SU-DHL-6 (cell line): ENCODE data around the gene C16orf89.

Source experiments
- H2AFZ ChIP-seq: fragments of 200-600 bp; sonication (generic); 2 replicates; pipeline ENCODE4 v1.6.1; 2014; ENCODE audit warnings: low read depth, mild to moderate bottlenecking, moderate library complexity, mixed read lengths, antibody characterized with exemption, low read length; ENCODE audit not compliant: severe bottlenecking
- H3F3A ChIP-seq: fragments of 200-600 bp; shearing (Covaris generic); 2 replicates; pipeline ENCODE4 v1.6.0; 2016; ENCODE audit warnings: antibody characterized with exemption, mild to moderate bottlenecking; ENCODE audit not compliant: insufficient read depth
- H3K27ac ChIP-seq: fragments of 200-600 bp; sonication (generic); 2 replicates; pipeline ENCODE4 v1.5.1; 2016; ENCODE audit warnings: low read depth, mild to moderate bottlenecking, low read length, moderate library complexity, mixed read lengths
- H3K27me3 ChIP-seq: fragments of 200-600 bp; sonication (generic), shearing (Covaris generic); 2 replicates; pipeline ENCODE4 v1.6.0; 2014; ENCODE audit warnings: mild to moderate bottlenecking, low read length
- H3K36me3 ChIP-seq: fragments of 200-600 bp; sonication (generic); 2 replicates; pipeline ENCODE4 v1.6.1; 2014; ENCODE audit warnings: mild to moderate bottlenecking, low read length, mixed read lengths
- H3K4me2 ChIP-seq: fragments of 300-600, 200-600 bp; shearing (Covaris generic), sonication (generic); 2 replicates; pipeline ENCODE4 v1.6.0; 2014; ENCODE audit warnings: low read length, low read depth, mild to moderate bottlenecking; ENCODE audit not compliant: poor library complexity, severe bottlenecking
- H3K4me3 ChIP-seq: fragments of 200-600 bp; sonication (generic); 2 replicates; pipeline ENCODE4 v1.5.1; 2014; ENCODE audit warnings: antibody characterized with exemption, low read length, mild to moderate bottlenecking, mixed read lengths; ENCODE audit not compliant: insufficient read depth, poor library complexity, severe bottlenecking
- H3K79me2 ChIP-seq: fragments of 200-600 bp; sonication (generic); 2 replicates; pipeline ENCODE4 v1.6.1; 2014; ENCODE audit warnings: mild to moderate bottlenecking, low read length, moderate library complexity; ENCODE audit not compliant: insufficient read depth
- H3K9ac ChIP-seq: fragments of 200-600 bp; sonication (generic); 2 replicates; pipeline ENCODE4 v1.7.0; 2014; ENCODE audit warnings: mild to moderate bottlenecking, low read length
- H3K9me2 ChIP-seq: fragments of 200-600 bp; sonication (generic); replicated peaks from 2 replicates; pipeline ENCODE4 v1.6.1; 2014; ENCODE audit warnings: low read length; ENCODE audit not compliant: insufficient read depth
- H3K9me3 ChIP-seq: fragments of 200-600 bp; sonication (generic); 2 replicates; pipeline ENCODE4 v1.6.1; 2014; ENCODE audit warnings: low read length, mixed read lengths; ENCODE audit not compliant: insufficient read depth
- H4K20me1 ChIP-seq: fragments of 200-600 bp; sonication (generic); 2 replicates; pipeline ENCODE4 v1.6.1; 2014; ENCODE audit warnings: low read depth, mild to moderate bottlenecking, antibody characterized with exemption, low read length, moderate library complexity, mixed read lengths
- CTCF ChIP-seq: fragments of 200-600 bp; sonication (generic); IDR thresholded peaks from one replicate; pipeline ENCODE4 v1.5.1; 2017; ENCODE audit warnings: antibody characterized with exemption, mild to moderate bottlenecking, low read length, moderate library complexity; ENCODE audit not compliant: insufficient read depth, poor library complexity, severe bottlenecking
- EZH2phosphoT487 ChIP-seq: fragments of 200-600 bp; sonication (generic), shearing (Covaris generic); conservative IDR thresholded peaks from 2 replicates; pipeline ENCODE4 v1.6.1; 2018; ENCODE audit warnings: mild to moderate bottlenecking, antibody characterized with exemption, low read length, moderate library complexity, mixed read lengths

Gene C16orf89

GRCh38 chr16:5000573-5001001 is 65.2 kb downstream of the C16orf89 start:
- TF ChIP-seq EZH2phosphoT487 (no peak), CTCF (no peak)
- no peaks in the 10 kb centered on the region for H3K27me3 ChIP-seq
- H3K4me3 ChIP-seq, result no peak overlapping the region
- no peaks in the 10 kb centered on the region for H3K9me3 ChIP-seq
- no peaks in the 10 kb centered on the region for H3K36me3 ChIP-seq
- no peaks in the 10 kb centered on the region for H3K9me2 ChIP-seq
- H3F3A ChIP-seq, result no peaks in the 10 kb centered on the region
- H4K20me1 ChIP-seq, result no peaks in the 10 kb centered on the region
- H3K27ac ChIP-seq, result no peak overlapping the region
- no peaks in the 10 kb centered on the region for H3K79me2 ChIP-seq
- H2AFZ ChIP-seq, result no peak overlapping the region
- H3K4me2 ChIP-seq, result no peak overlapping the region
- no peak overlapping the region for H3K9ac ChIP-seq

GRCh38 chr16:4994719-4995434 is 70.9 kb downstream of the C16orf89 start:
- Histone ChIP-seq H4K20me1 (no peaks in the 10 kb centered on the region), H3F3A (no peaks in the 10 kb centered on the region), H3K9ac (no peak overlapping the region), H3K9me2 (no peaks in the 10 kb centered on the region), H3K4me2 (no peak overlapping the region), H3K36me3 (no peaks in the 10 kb centered on the region), H3K79me2 (no peaks in the 10 kb centered on the region), H3K4me3 (no peak overlapping the region), H3K27me3 (no peaks in the 10 kb centered on the region), H3K27ac (no peak overlapping the region), H3K9me3 (no peaks in the 10 kb centered on the region), H2AFZ (no peak overlapping the region)
- TF ChIP-seq EZH2phosphoT487 (no peak), CTCF (no peak)
